H9 (cell line): ENCODE measurements around the gene JUNB. TPM values are rescaled to one million over a fixed set of nuclear protein-coding genes. Genes with fewer than 3 reads are reported as not detected.
A peak's percentile ranks its signal among the peaks of the same experiment; 100 is the strongest.

Source experiments
- DNase-seq: peaks from one replicate; pipeline ENCODE4 v3.0.0-alpha.2; 2017
- H2AFZ ChIP-seq: one replicate; pipeline ENCODE4 v1.6.1; 2013; ENCODE audit warnings: mild to moderate bottlenecking, low read length, control low read depth, moderate library complexity
- H2AK5ac ChIP-seq: 2 replicates; pipeline ENCODE4 v1.6.1; 2013; ENCODE audit warnings: low read length, control low read depth, mixed read lengths; ENCODE audit not compliant: insufficient read length
- H2BK120ac ChIP-seq: one replicate; pipeline ENCODE4 v1.6.1; 2013; ENCODE audit warnings: low read depth, mild to moderate bottlenecking, low read length, control low read depth, inconsistent platforms; ENCODE audit not compliant: poor library complexity, severe bottlenecking
- H2BK12ac ChIP-seq: 2 replicates; pipeline ENCODE4 v1.6.1; 2013; ENCODE audit warnings: low read length, control low read depth, mixed read lengths, low read depth; ENCODE audit not compliant: insufficient read length
- H2BK15ac ChIP-seq: 2 replicates; pipeline ENCODE4 v1.6.1; 2013; ENCODE audit warnings: low read depth, low read length, control low read depth
- H2BK20ac ChIP-seq: one replicate; pipeline ENCODE4 v1.6.1; 2013; ENCODE audit warnings: low read depth, mild to moderate bottlenecking, low read length, control low read depth, inconsistent platforms; ENCODE audit not compliant: poor library complexity, severe bottlenecking
- H2BK5ac ChIP-seq: 2 replicates; pipeline ENCODE4 v1.6.1; 2013; ENCODE audit warnings: low read length, control low read depth, mixed read lengths; ENCODE audit not compliant: insufficient read length
- H3K14ac ChIP-seq: 2 replicates; pipeline ENCODE4 v1.6.1; 2013; ENCODE audit warnings: low read length, control low read depth; ENCODE audit not compliant: insufficient read depth
- H3K18ac ChIP-seq: 2 replicates; pipeline ENCODE4 v1.6.1; 2013; ENCODE audit warnings: low read depth, mild to moderate bottlenecking, mixed read lengths, low read length, control low read depth; ENCODE audit not compliant: insufficient read length
- H3K23ac ChIP-seq: 2 replicates; pipeline ENCODE4 v1.6.1; 2013; ENCODE audit warnings: low read length, control low read depth, mixed read lengths, low read depth; ENCODE audit not compliant: insufficient read length
- H3K23me2 ChIP-seq: 2 replicates; pipeline ENCODE4 v1.6.1; 2013; ENCODE audit warnings: low read depth, mild to moderate bottlenecking, mixed read lengths, low read length, control low read depth; ENCODE audit not compliant: insufficient read length, poor library complexity, severe bottlenecking
- H3K27ac ChIP-seq: 2 replicates; pipeline ENCODE4 v1.5.1; 2013; ENCODE audit warnings: low read length, control low read depth, mixed read lengths, low read depth; ENCODE audit not compliant: insufficient read length
- H3K27me3 ChIP-seq: 2 replicates; pipeline ENCODE4 v1.6.1; 2013; ENCODE audit warnings: low read length, control low read depth, inconsistent platforms; ENCODE audit not compliant: insufficient read depth
- H3K4ac ChIP-seq: 2 replicates; pipeline ENCODE4 v1.6.1; 2013; ENCODE audit warnings: low read depth, mild to moderate bottlenecking, control low read depth, inconsistent platforms, low read length, moderate library complexity
- H3K4me1 ChIP-seq: 2 replicates; pipeline ENCODE4 v1.6.1; 2013; ENCODE audit warnings: low read length, control low read depth, inconsistent platforms; ENCODE audit not compliant: insufficient read depth
- H3K4me2 ChIP-seq: 2 replicates; pipeline ENCODE4 v1.6.1; 2013; ENCODE audit warnings: low read length, control low read depth, mixed read lengths; ENCODE audit not compliant: insufficient read length, insufficient read depth
- H3K56ac ChIP-seq: 2 replicates; pipeline ENCODE4 v1.6.1; 2013; ENCODE audit warnings: low read depth, mild to moderate bottlenecking, mixed read lengths, low read length, control low read depth; ENCODE audit not compliant: insufficient read length
- H3K79me1 ChIP-seq: 2 replicates; pipeline ENCODE4 v1.6.1; 2013; ENCODE audit warnings: low read depth, mild to moderate bottlenecking, moderate library complexity, low read length, control low read depth, inconsistent platforms; ENCODE audit not compliant: insufficient read depth, poor library complexity, severe bottlenecking
- H3K79me2 ChIP-seq: 2 replicates; pipeline ENCODE4 v1.6.1; 2013; ENCODE audit warnings: low read length, control low read depth, inconsistent platforms; ENCODE audit not compliant: insufficient read depth
- H3K9ac ChIP-seq: 2 replicates; pipeline ENCODE4 v1.6.1; 2013; ENCODE audit warnings: low read length, control low read depth, mixed read lengths; ENCODE audit not compliant: insufficient read length; ENCODE audit errors: extremely low read depth
- H3K9me3 ChIP-seq: one replicate; pipeline ENCODE4 v1.6.1; 2013; ENCODE audit warnings: low read depth, low read length, inconsistent platforms; ENCODE audit not compliant: control insufficient read depth
- H3T11ph ChIP-seq: one replicate; pipeline ENCODE4 v1.6.1; 2013; ENCODE audit warnings: mild to moderate bottlenecking, low read length, control low read depth, inconsistent platforms
- H4K20me1 ChIP-seq: one replicate; pipeline ENCODE4 v1.6.1; 2013; ENCODE audit not compliant: control insufficient read depth, insufficient read length, insufficient read depth
- H4K5ac ChIP-seq: 2 replicates; pipeline ENCODE4 v1.6.1; 2013; ENCODE audit warnings: low read depth, mild to moderate bottlenecking, mixed read lengths, low read length, control low read depth; ENCODE audit not compliant: insufficient read length
- H4K8ac ChIP-seq: replicated peaks from 2 replicates; pipeline ENCODE4 v1.6.1; 2013; ENCODE audit warnings: low read length, control low read depth, mixed read lengths, low read depth; ENCODE audit not compliant: insufficient read length
- H4K91ac ChIP-seq: 2 replicates; pipeline ENCODE4 v1.6.1; 2013; ENCODE audit warnings: low read depth, mild to moderate bottlenecking, moderate library complexity, mixed read lengths, low read length, control low read depth; ENCODE audit not compliant: insufficient read length
- H3K27ac Mint-ChIP-seq, 3 experiments: 2 replicates in 2 of 3; 3 replicates in 1 of 3; pipeline ENCODE4 v1.8.0; 2020 to 2021; ENCODE audit warnings: mixed read lengths in 3 of 3, mild to moderate bottlenecking in 1 of 3, moderate library complexity in 1 of 3
- H3K27me3 Mint-ChIP-seq: 2 replicates; pipeline ENCODE4 v1.8.0; 2021; ENCODE audit warnings: low read depth, mild to moderate bottlenecking, moderate library complexity, mixed read lengths
- H3K36me3 Mint-ChIP-seq, 3 experiments: 2 replicates in 2 of 3; 3 replicates in 1 of 3; pipeline ENCODE4 v1.8.0; 2020 to 2021; ENCODE audit warnings: low read depth in 3 of 3, mixed read lengths in 3 of 3; ENCODE audit not compliant: insufficient read depth in 1 of 3
- H3K4me1 Mint-ChIP-seq, 2 experiments: 2 replicates each; pipeline ENCODE4 v1.8.0; 2020; ENCODE audit warnings: mixed read lengths in 2 of 2
- H3K4me3 Mint-ChIP-seq, 2 experiments: 2 replicates in 1 of 2; 3 replicates in 1 of 2; pipeline ENCODE4 v1.8.0; 2020 to 2021; ENCODE audit warnings: mild to moderate bottlenecking in 2 of 2, mixed read lengths in 2 of 2, moderate library complexity in 1 of 2
- H3K9me3 Mint-ChIP-seq, 2 experiments: 2 replicates in 1 of 2; 3 replicates in 1 of 2; pipeline ENCODE4 v1.8.0; 2020; ENCODE audit warnings: mild to moderate bottlenecking in 2 of 2, mixed read lengths in 2 of 2, moderate library complexity in 1 of 2
- CTCF ChIP-seq: fragments of 200-600 bp; sonication (generic); conservative IDR thresholded peaks from 3 replicates; pipeline ENCODE4 v1.8.0; 2021; ENCODE audit warnings: antibody characterized with exemption, mild to moderate bottlenecking
- WGBS: extraction: QIAGEN DNeasy Blood & Tissue Kit; methylation state at CpG from one replicate; pipeline ENCODE4 v1.1.7; 2013; ENCODE audit warnings: missing lambda C conversion rate, low lambda C conversion rate, mixed read lengths; ENCODE audit not compliant: insufficient read length; ENCODE audit errors: extremely low coverage; 5-methylcytosine and 5-hydroxymethylcytosine counted together
- total RNA-seq: library from RNA; stranded (reverse); gene quantifications from 2 replicates; pipeline ENCODE4 v1.2.1, GENCODE V29; 2021

The JUNB gene
- total RNA-seq, 1 experiment from 2014 or later, result 15.9 TPM

- H2AFZ ChIP-seq, result no peak overlapping the region
- H3T11ph ChIP-seq, result no peak overlapping the region
- H3K4me1 ChIP-seq, result no peaks in the 10 kb centered on the region; the same call in 1 of the 2 replicates
- DNase-seq, result peak; percentile 89
- H3K4me3 Mint-ChIP-seq, result peak overlapping the region; percentile 55 to 75
- H3K36me3 Mint-ChIP-seq, result peaks cover 34 to 68% (median 60%) of the 10 kb centered on the region in 3 experiments
- no peak overlapping the region for H3K56ac ChIP-seq
- no peak overlapping the region for H4K5ac ChIP-seq
- no peaks in the 10 kb centered on the region for H4K20me1 ChIP-seq
- H4K91ac ChIP-seq, result no peak overlapping the region
- H2BK5ac ChIP-seq, result no peak overlapping the region
- H3K79me2 ChIP-seq, result no peaks in the 10 kb centered on the region
- H3K18ac ChIP-seq, result no peak overlapping the region
- no peaks in the 10 kb centered on the region for H3K23me2 ChIP-seq
- no peak overlapping the region for H2BK20ac ChIP-seq
- H4K8ac ChIP-seq, result no peak overlapping the region
- no peaks in the 10 kb centered on the region for H3K27me3 ChIP-seq
- H3K9ac ChIP-seq, result no peak overlapping the region
- no peaks in the 10 kb centered on the region for H3K9me3 ChIP-seq
- no peak overlapping the region for H2BK120ac ChIP-seq
- no peaks in the 10 kb centered on the region; a peak in 1 of 5 replicates for H3K9me3 Mint-ChIP-seq
- H3K79me1 ChIP-seq, result no peaks in the 10 kb centered on the region
- no peak overlapping the region for H2BK12ac ChIP-seq
- no peak overlapping the region for H3K14ac ChIP-seq
- no peak overlapping the region for H3K4ac ChIP-seq
- peak overlapping the region; percentile 9 for H3K4me2 ChIP-seq
- H3K27ac Mint-ChIP-seq, result peak overlapping the region in 1 of 3 experiments; percentile 58; a peak in 3 of 7 replicates
- WGBS, result no CpG with 5 or more reads among the region's 30 CpGs
- H3K27ac ChIP-seq, result no peak overlapping the region
- no peak overlapping the region for H2AK5ac ChIP-seq
- no peaks in the 10 kb centered on the region for H3K27me3 Mint-ChIP-seq
- peak; percentile 76 for TF ChIP-seq CTCF
- H3K23ac ChIP-seq, result no peak overlapping the region
- H3K4me1 Mint-ChIP-seq, result peaks cover 9 to 17% of the 10 kb centered on the region in 2 experiments
- no peak overlapping the region for H2BK15ac ChIP-seq
Observed at GRCh38 chr19:12766051-12766521, 25.2 kb upstream of the JUNB start.
